Endodermal cell (in vitro differentiated cells): ENCODE data around the gene IFT27. TPM values are rescaled to one million over a fixed set of nuclear protein-coding genes. Genes with fewer than 3 reads are reported as not detected.
A peak's percentile ranks its signal among the peaks of the same experiment; 100 is the strongest.

Source experiments
- DNase-seq: peaks from one replicate; pipeline ENCODE4 v3.0.0-alpha.2; 2017
- H3K27ac ChIP-seq: 2 replicates; pipeline ENCODE4 v1.5.1; 2013; ENCODE audit warnings: mild to moderate bottlenecking, low read depth, low read length, moderate library complexity
- H3K27me3 ChIP-seq: 2 replicates; pipeline ENCODE4 v1.6.1; 2013; ENCODE audit warnings: mild to moderate bottlenecking, low read length, moderate library complexity; ENCODE audit not compliant: insufficient read depth, control insufficient read depth, poor library complexity, severe bottlenecking
- H3K36me3 ChIP-seq: 2 replicates; pipeline ENCODE4 v1.7.0; 2013; ENCODE audit warnings: mild to moderate bottlenecking, low read length, moderate library complexity; ENCODE audit not compliant: control insufficient read depth, insufficient read depth
- H3K4me1 ChIP-seq: one replicate; pipeline ENCODE4 v1.7.0; 2013; ENCODE audit warnings: low read length; ENCODE audit not compliant: control insufficient read depth, insufficient read depth
- H3K4me3 ChIP-seq: 2 replicates; pipeline ENCODE4 v1.5.1; 2013; ENCODE audit warnings: mild to moderate bottlenecking, low read length, moderate library complexity
- H3K9ac ChIP-seq: 2 replicates; pipeline ENCODE4 v1.6.1; 2013; ENCODE audit warnings: mild to moderate bottlenecking, low read length, moderate library complexity; ENCODE audit not compliant: poor library complexity, severe bottlenecking; ENCODE audit errors: extremely low read depth
- H3K9me3 ChIP-seq: 2 replicates; pipeline ENCODE4 v1.6.1; 2013; ENCODE audit warnings: mild to moderate bottlenecking, low read length, moderate library complexity; ENCODE audit not compliant: control insufficient read depth
- H3K27ac Mint-ChIP-seq: 2 replicates; pipeline ENCODE4 v1.8.0; 2020; ENCODE audit warnings: mixed read lengths
- H3K27me3 Mint-ChIP-seq: 2 replicates; pipeline ENCODE4 v1.8.0; 2021; ENCODE audit warnings: mild to moderate bottlenecking, mixed read lengths; ENCODE audit not compliant: insufficient read depth
- H3K36me3 Mint-ChIP-seq: 2 replicates; pipeline ENCODE4 v1.8.0; 2020; ENCODE audit warnings: low read depth, mixed read lengths
- H3K4me1 Mint-ChIP-seq: 2 replicates; pipeline ENCODE4 v1.8.0; 2020; ENCODE audit warnings: mixed read lengths
- H3K4me3 Mint-ChIP-seq: 2 replicates; pipeline ENCODE4 v1.8.0; 2020; ENCODE audit warnings: mild to moderate bottlenecking, moderate library complexity, mixed read lengths
- H3K9me3 Mint-ChIP-seq: 2 replicates; pipeline ENCODE4 v1.8.0; 2020; ENCODE audit warnings: mild to moderate bottlenecking, mixed read lengths
- CTCF ChIP-seq: fragments of 200-600 bp; sonication (generic); conservative IDR thresholded peaks from 2 replicates; pipeline ENCODE4 v1.5.0; 2021; ENCODE audit warnings: antibody characterized with exemption, mild to moderate bottlenecking
- WGBS, 2 experiments: methylation state at CpG; one replicate each; pipeline versions ENCODE4 v1.1.5 to v1.1.7; 2013; ENCODE audit warnings: missing lambda C conversion rate in 2 of 2, mixed read lengths in 1 of 2; ENCODE audit not compliant: insufficient coverage in 1 of 2, insufficient read length in 1 of 2; 5-methylcytosine and 5-hydroxymethylcytosine counted together
- total RNA-seq, 2 donors: library from RNA; stranded (reverse); fragmentation: NEBNext Ultra II Directional in 1 of 2; extraction: Animal tissue kit (Norgen Biotek cat#: 25700) in 1 of 2; gene quantifications; 2 replicates in 1 of 2; 3 replicates in 1 of 2; pipeline ENCODE4 v1.2.1, GENCODE V29; 2021

IFT27 gene
- total RNA-seq, 2 donors from 2014 or later, result 49.8 to 65.2 TPM

GRCh38 chr22:36815558-36816338 lies 39.8 kb upstream of the IFT27 start:
- TF ChIP-seq CTCF, result no peak
- H3K36me3 ChIP-seq, result no peaks in the 10 kb centered on the region
- no peak overlapping the region for H3K4me3 ChIP-seq
- H3K9me3 ChIP-seq, result no peaks in the 10 kb centered on the region
- 48% methylated on average over 8 of the region's 8 CpGs; no CpG with 5 or more reads in 1 of the 2 experiments for WGBS, 2 experiments
- H3K4me1 Mint-ChIP-seq, result peaks cover 4% of the 10 kb centered on the region
- no peak overlapping the region for H3K27ac ChIP-seq
- H3K9me3 Mint-ChIP-seq, result no peaks in the 10 kb centered on the region
- H3K27me3 Mint-ChIP-seq, result peaks cover 73% of the 10 kb centered on the region
- H3K9ac ChIP-seq, result no peak overlapping the region
- H3K4me1 ChIP-seq, result no peaks in the 10 kb centered on the region
- peak overlapping the region; percentile 53 for H3K4me3 Mint-ChIP-seq
- DNase-seq, result no peak
- H3K27me3 ChIP-seq, result peaks cover 78% of the 10 kb centered on the region
- no peak overlapping the region for H3K27ac Mint-ChIP-seq
- no peaks in the 10 kb centered on the region for H3K36me3 Mint-ChIP-seq

DNA sequence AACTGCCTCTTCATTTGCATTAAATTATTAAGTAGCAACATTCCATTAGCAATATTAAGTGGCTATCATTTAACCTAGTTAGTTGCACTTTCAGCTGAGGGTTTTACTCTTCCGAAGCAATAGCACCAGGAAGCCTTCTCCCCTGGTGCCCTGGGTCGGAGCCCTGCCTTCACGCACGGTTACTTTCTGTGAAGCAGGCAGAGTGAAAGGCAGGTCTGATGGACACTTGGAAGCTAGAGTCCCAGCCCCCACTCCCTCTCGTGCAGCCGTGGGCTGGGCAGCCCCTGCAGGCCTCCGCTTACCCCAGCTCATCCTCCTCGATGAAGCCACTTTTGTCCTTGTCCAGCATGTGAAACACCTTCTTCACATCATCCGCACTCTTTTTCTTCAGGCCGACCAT lies 38.9 kb upstream of the IFT27 start:
- Mint-ChIP-seq H3K9me3 (no peaks in the 10 kb centered on the region), H3K27ac (no peak overlapping the region), H3K4me3 (no peak overlapping the region), H3K36me3 (no peaks in the 10 kb centered on the region), H3K4me1 (peaks cover 4% of the 10 kb centered on the region), H3K27me3 (peaks cover 64% of the 10 kb centered on the region)
- H3K27me3 ChIP-seq, result peaks cover 72% of the 10 kb centered on the region
- DNase-seq, result no peak
- H3K9ac ChIP-seq, result no peak overlapping the region
- 51 to 86% methylated on average over 3 to 10 of the region's 10 CpGs for WGBS, 2 experiments
- no peak overlapping the region for H3K27ac ChIP-seq
- no peaks in the 10 kb centered on the region for H3K9me3 ChIP-seq
- H3K4me3 ChIP-seq, result no peak overlapping the region
- no peaks in the 10 kb centered on the region for H3K36me3 ChIP-seq
- no peak for TF ChIP-seq CTCF
- no peaks in the 10 kb centered on the region for H3K4me1 ChIP-seq

- Histone ChIP-seq H3K27me3 (peaks cover 37% of the 10 kb centered on the region), H3K27ac (no peak overlapping the region), H3K4me1 (no peaks in the 10 kb centered on the region), H3K9ac (no peak overlapping the region), H3K9me3 (no peaks in the 10 kb centered on the region), H3K36me3 (no peaks in the 10 kb centered on the region), H3K4me3 (no peak overlapping the region)
- TF ChIP-seq CTCF, result no peak
- WGBS, 2 experiments, result 89% methylated on average over 3 of the region's 3 CpGs; no CpG with 5 or more reads in 1 of the 2 experiments
- no peak for DNase-seq
- Mint-ChIP-seq H3K4me1 (peaks cover 16% of the 10 kb centered on the region), H3K9me3 (no peaks in the 10 kb centered on the region), H3K4me3 (no peak overlapping the region), H3K27ac (no peak overlapping the region), H3K36me3 (no peaks in the 10 kb centered on the region), H3K27me3 (peaks cover 30% of the 10 kb centered on the region)
Measured at GRCh38 chr22:36811094-36811800, 35.3 kb upstream of the IFT27 start.
